ENCODE results near the gene CA7.

GRCh38 chr16:66901626-66902025, 57.4 kb downstream of the CA7 start:
- TF ChIP-seq POLR2A (IDR thresholded peaks at IDR 0.05) (no peak), EP300 (IDR thresholded peaks at IDR 0.05) (no peak), CTCF (IDR thresholded peaks at IDR 0.05) (no peak)

All from upper lobe of left lung (tissue), 4 donors.